GM10847 (cell line): ENCODE results near the gene ORMDL3.

Source experiments
- POLR2A ChIP-seq: IDR thresholded peaks from 2 replicates; pipeline ENCODE4 v1.6.1; 2011; ENCODE audit not compliant: insufficient read length; ENCODE audit errors: extremely low read depth

ORMDL3 gene

GRCh38 chr17:39871801-39872200 is 55.6 kb downstream of the ORMDL3 start:
- no peak for TF ChIP-seq POLR2A
